ENCODE measurements around the gene DLG4.

The DLG4 gene

GRCh38 chr17:7219812-7220592 is at the start of gene DLG4, which contains the start of gene ACADVL:
Gene DLG4 (minus strand): TSS chr17:7219836.
Gene ACADVL (plus strand): TSS chr17:7219938. CDS start chr17:7219985, 47 bp downstream.
- DNase-seq (ENCODE audit: extremely low read depth, low read depth): peak; percentile 60
- no peak for TF ChIP-seq CTCF (IDR thresholded peaks at IDR 0.05; ENCODE audit: low read depth, low read length)

GRCh38 chr17:7266784-7267183 is 47.1 kb upstream of the DLG4 start:
- DNase-seq (ENCODE audit: extremely low read depth, low read depth): no peak
- TF ChIP-seq CTCF (IDR thresholded peaks at IDR 0.05; ENCODE audit: low read depth, low read length): no peak

- no peak for DNase-seq (ENCODE audit: extremely low read depth, low read depth)
Observed at GRCh38 chr17:7263801-7264078, 44.1 kb upstream of the DLG4 start.

DNA sequence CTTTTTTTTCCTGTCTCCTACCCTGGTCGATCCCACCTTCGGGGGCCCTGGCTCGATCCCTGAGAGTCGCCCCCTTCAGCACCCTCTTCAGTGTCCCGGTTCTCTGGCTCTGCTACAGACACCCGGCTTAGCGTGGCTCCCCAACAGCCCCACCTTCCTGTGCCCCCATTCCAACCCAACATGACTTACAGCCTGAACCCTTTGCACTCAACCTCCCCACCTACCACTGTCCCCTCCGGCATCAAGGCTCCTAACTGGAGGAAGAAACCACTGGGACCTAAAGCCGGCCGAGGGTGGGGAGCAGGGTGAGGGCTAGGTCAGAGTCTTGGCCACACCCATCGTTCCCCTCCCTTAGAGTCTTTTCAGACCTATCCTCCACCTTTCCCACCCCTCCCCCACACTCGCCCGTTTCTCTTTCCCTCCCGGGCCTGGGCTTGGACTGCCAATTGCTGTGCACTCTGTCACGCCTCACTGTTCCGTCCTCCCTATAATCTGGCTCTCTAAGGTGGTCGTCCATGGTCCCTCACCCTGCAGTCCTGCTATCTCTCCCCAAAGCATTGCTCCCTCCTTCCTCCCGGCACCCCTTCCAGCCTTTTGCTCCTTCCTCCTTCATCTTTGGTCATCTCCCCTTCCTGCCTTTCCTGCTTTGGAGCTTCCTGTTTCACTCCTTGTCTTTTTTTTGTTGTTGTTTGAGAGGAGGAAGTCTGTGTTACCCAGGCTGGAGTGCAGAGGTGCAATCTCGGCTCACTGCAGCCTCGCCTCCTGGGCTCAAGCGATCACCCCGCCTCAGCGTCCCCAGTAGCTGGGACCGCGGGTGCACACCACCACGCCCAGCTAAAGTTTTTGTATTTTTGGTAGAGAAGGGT is 43.5 kb upstream of the DLG4 start:
- no peak for TF ChIP-seq CTCF (IDR thresholded peaks at IDR 0.05; ENCODE audit: low read depth, low read length)
- DNase-seq (ENCODE audit: extremely low read depth, low read depth): no peak

More at GRCh38 chr17:7263801-7264078, 44.1 kb upstream of the DLG4 start:
- no peak for TF ChIP-seq CTCF (IDR thresholded peaks at IDR 0.05; ENCODE audit: low read depth, low read length)

GRCh38 chr17:7262192-7262934 is 42.7 kb upstream of the DLG4 start, which contains the start of gene CLDN7:
Gene CLDN7 (minus strand): TSS chr17:7262478. CDS start chr17:7262043, 435 bp downstream.
- DNase-seq (ENCODE audit: extremely low read depth, low read depth): no peak
- TF ChIP-seq CTCF (IDR thresholded peaks at IDR 0.05; ENCODE audit: low read depth, low read length): no peak

DNA sequence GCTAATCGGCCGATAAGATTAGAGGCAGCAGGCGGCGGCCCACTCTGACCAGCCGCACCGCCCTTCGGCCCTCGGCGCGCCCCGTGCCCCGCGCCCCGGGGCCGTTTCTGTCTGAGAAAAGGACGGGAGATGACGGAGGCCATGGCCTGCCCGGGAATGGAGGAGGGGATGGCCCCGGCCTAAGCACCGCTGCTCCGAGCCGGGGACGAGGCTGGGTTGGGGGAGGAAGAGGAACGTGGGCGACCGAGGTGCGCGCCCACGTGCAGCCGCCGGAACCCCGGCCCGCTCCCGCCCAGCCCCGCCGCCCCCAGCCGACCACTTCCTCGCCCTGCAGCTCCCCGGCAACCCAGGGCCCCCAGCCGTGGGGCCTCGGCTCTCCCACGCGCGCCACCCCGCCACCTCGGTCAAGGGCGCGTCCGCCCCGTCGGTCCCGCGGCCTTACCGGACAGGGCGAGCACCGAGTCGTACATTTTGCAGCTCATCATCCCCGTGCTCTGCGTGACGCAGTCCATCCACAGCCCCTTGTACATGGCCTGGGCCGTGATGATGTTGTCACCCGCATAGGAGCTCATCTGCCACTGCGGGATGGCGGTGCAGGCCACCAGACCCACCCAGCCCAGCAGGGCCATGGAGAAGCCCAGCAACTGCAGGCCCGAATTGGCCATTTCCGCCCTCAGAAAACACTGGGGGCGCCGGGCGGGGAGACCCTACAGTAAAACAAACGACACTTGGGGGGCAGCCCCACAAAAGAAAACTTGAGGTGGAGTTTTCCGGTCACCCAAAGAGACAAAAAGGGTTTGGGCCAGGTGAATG is 41.9 kb upstream of the DLG4 start:
- no peak for DNase-seq (ENCODE audit: extremely low read depth, low read depth)
- no peak for TF ChIP-seq CTCF (IDR thresholded peaks at IDR 0.05; ENCODE audit: low read depth, low read length)
